Measurements from ENCODE around the gene PSENEN. TPM values are rescaled to one million over a fixed set of nuclear protein-coding genes. Genes with fewer than 3 reads are reported as not detected.
"Not testable (repeated sequence)": the region's sequence is repeated elsewhere in the genome, so short reads cannot be mapped to it uniquely, and the experiment has no call there.

Gene PSENEN
- total RNA-seq, 2 donors from 2014 or later, result 10.6 to 21.1 TPM

GRCh38 chr19:35792888-35793287, 47.4 kb downstream of the PSENEN start:
- 77 to 91% methylated on average over 4 to 8 of the region's 8 CpGs for whole genome bisulfite sequencing, 2 donors
- no peak overlapping the region for H3K27ac ChIP-seq
- H3K4me1 ChIP-seq, result peaks cover 20% of the 10 kb centered on the region
- H3K27me3 ChIP-seq, result no peaks in the 10 kb centered on the region
- DNase-seq, result no peak
- intact Hi-C loops (cut with DNase I), result no loop called here
- H3K9me3 ChIP-seq, result no peaks in the 10 kb centered on the region
- no peak overlapping the region for H3K4me3 ChIP-seq
- no peak for TF ChIP-seq CTCF (IDR thresholded peaks at IDR 0.05)
- no peaks in the 10 kb centered on the region for H3K36me3 ChIP-seq (replicated peaks in 1 of 2; ENCODE audit: insufficient read depth in 1 of 2, low read depth in 2 of 2)
- ATAC-seq, result no peak

GRCh38 chr19:35793381-35794165, 48.1 kb downstream of the PSENEN start:
- no peaks in the 10 kb centered on the region for H3K27me3 ChIP-seq
- no peak for ATAC-seq
- H3K27ac ChIP-seq, result no peak overlapping the region
- 82 to 86% methylated on average over 7 of the region's 7 CpGs for WGBS, 2 donors
- DNase-seq, result no peak
- TF ChIP-seq CTCF (IDR thresholded peaks at IDR 0.05) (no peak), POLR2A (IDR thresholded peaks at IDR 0.05) (no peak)
- no peaks in the 10 kb centered on the region for H3K9me3 ChIP-seq
- H3K4me3 ChIP-seq, result no peak overlapping the region
- intact Hi-C loops (cut with DNase I), result no loop called here
- H3K4me1 ChIP-seq, result peaks cover 20% of the 10 kb centered on the region
- no peaks in the 10 kb centered on the region for H3K36me3 ChIP-seq (replicated peaks in 1 of 2; ENCODE audit: insufficient read depth in 1 of 2, low read depth in 2 of 2)

- H3K27ac ChIP-seq; H3K27me3 ChIP-seq; ATAC-seq; H3K36me3 ChIP-seq (replicated peaks in 1 of 2; ENCODE audit: insufficient read depth in 1 of 2, low read depth in 2 of 2); H3K4me3 ChIP-seq; DNase-seq; H3K9me3 ChIP-seq; intact Hi-C loops (cut with DNase I): not testable (repeated sequence)
- 70 to 100% methylated on average over 1 of the region's 1 CpG for WGBS, 2 donors
- H3K4me1 ChIP-seq, result peaks cover 20% of the 10 kb centered on the region
Measured at GRCh38 chr19:35795564-35795963, 50.1 kb downstream of the PSENEN start.

Other genes with a start within 250 kb of the PSENEN start
- gene DMKN, start 232.0 kb upstream of the PSENEN start, total RNA-seq, result 100 to 1,000 TPM; 146 TPM
- not detected for gene SBSN, start 217.3 kb upstream of the PSENEN start, total RNA-seq
- not detected for gene GAPDHS, start 212.2 kb upstream of the PSENEN start, total RNA-seq
- gene TMEM147, start 200.0 kb upstream of the PSENEN start, total RNA-seq, result 10 to 100 TPM; 59.4 to 67.9 TPM
- gene ATP4A, start 182.0 kb upstream of the PSENEN start, total RNA-seq, result 1 to 10 TPM in 1 of 2 donors, not detected in 1; 8.2 TPM
- gene PMIS2, start 159.5 kb upstream of the PSENEN start, total RNA-seq, result not detected
- gene HAUS5, start 132.9 kb upstream of the PSENEN start, total RNA-seq, result 10 to 100 TPM in 1 of 2 donors, 1 to 10 TPM in 1; 9.6 to 14.5 TPM
- 10 to 100 TPM; 26.7 to 65.3 TPM for gene RBM42, start 116.6 kb upstream of the PSENEN start, total RNA-seq
- gene ETV2, start 103.9 kb upstream of the PSENEN start, total RNA-seq, result not detected
- gene COX6B1, start 97.3 kb upstream of the PSENEN start, total RNA-seq, result 100 to 1,000 TPM; 134 to 151 TPM
- gene UPK1A, start 79.1 kb upstream of the PSENEN start, total RNA-seq, result not detected
- gene ZBTB32, start 41.1 kb upstream of the PSENEN start, total RNA-seq, result not detected
- gene KMT2B, start 27.6 kb upstream of the PSENEN start, total RNA-seq, result 10 to 100 TPM; 18.7 to 31.6 TPM
- gene IGFLR1, start 3.2 kb upstream of the PSENEN start, total RNA-seq, result 10 to 100 TPM in 1 of 2 donors, 1 to 10 TPM in 1; 6.0 to 11.2 TPM
- gene U2AF1L4, start 233 bp upstream of the PSENEN start, total RNA-seq, result 10 to 100 TPM; 26.2 to 83.4 TPM
- gene LIN37, start 2.9 kb downstream of the PSENEN start, total RNA-seq, result 1 to 10 TPM; 6.7 to 7.6 TPM
- 100 to 1,000 TPM in 1 of 2 donors, 10 to 100 TPM in 1; 35.0 to 117 TPM for gene HSPB6, start 11.4 kb downstream of the PSENEN start, total RNA-seq
- 10 to 100 TPM in 1 of 2 donors, 1 to 10 TPM in 1; 7.3 to 14.2 TPM for gene PROSER3, start 12.5 kb downstream of the PSENEN start, total RNA-seq
- 10 to 100 TPM in 1 of 2 donors, 1 to 10 TPM in 1; 8.6 to 71.5 TPM for gene ARHGAP33, start 29.9 kb downstream of the PSENEN start, total RNA-seq
- 1 to 10 TPM in 1 of 2 donors, under 1 TPM in 1; 0.99 to 3.9 TPM for gene PRODH2, start 67.2 kb downstream of the PSENEN start, total RNA-seq
- gene NPHS1, start 106.9 kb downstream of the PSENEN start, total RNA-seq, result 10 to 100 TPM; 14.0 to 33.6 TPM
- gene KIRREL2, start 111.3 kb downstream of the PSENEN start, total RNA-seq, result 10 to 100 TPM; 42.5 to 75.5 TPM
- gene APLP1, start 122.9 kb downstream of the PSENEN start, total RNA-seq, result 10 to 100 TPM; 40.9 to 47.0 TPM
- 1 to 10 TPM; 6.3 to 6.5 TPM for gene NFKBID, start 154.9 kb downstream of the PSENEN start, total RNA-seq
- 1 to 10 TPM in 1 of 2 donors, not detected in 1; 5.2 TPM for gene HCST, start 156.9 kb downstream of the PSENEN start, total RNA-seq
- gene TYROBP, start 162.6 kb downstream of the PSENEN start, total RNA-seq, result 10 to 100 TPM; 19.2 to 38.6 TPM
- gene LRFN3, start 190.7 kb downstream of the PSENEN start, total RNA-seq, result 10 to 100 TPM; 13.2 to 14.5 TPM
- 10 to 100 TPM; 33.9 to 39.2 TPM for gene SDHAF1, start 249.5 kb downstream of the PSENEN start, total RNA-seq